ENCODE measurements around the gene COPG2. TPM values are rescaled to one million over a fixed set of nuclear protein-coding genes. Genes with fewer than 3 reads are reported as not detected.
"Not testable (repeated sequence)": the region's sequence is repeated elsewhere in the genome, so short reads cannot be mapped to it uniquely, and the experiment has no call there.

The COPG2 gene
- total RNA-seq, 1 donor from 2014 or later: 8.3 TPM

- DNase-seq (ENCODE audit: low read depth in 2 of 2): peak; percentile 83 to 91
Measured at GRCh38 chr7:130566168-130566897, 102.2 kb downstream of the COPG2 start.

DNA sequence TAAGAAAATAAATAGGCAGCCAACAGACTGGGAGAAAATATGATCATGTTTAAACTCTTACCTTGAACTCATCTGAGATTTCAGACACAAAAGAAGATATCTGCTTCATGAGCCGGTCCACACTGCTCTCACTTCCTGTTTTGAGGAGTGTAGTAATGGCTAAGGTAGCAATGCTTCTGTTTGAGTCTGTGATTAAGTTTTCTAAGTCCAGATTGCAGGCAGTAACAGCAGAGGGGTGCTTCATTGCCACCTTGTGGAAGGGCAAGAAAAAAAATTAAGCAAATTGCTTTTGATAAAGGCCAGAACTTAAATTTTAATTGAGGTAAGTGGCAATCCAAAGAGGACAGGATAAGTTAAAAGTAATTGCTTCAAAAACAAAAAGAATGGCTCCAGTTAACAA, 107.6 kb downstream of the COPG2 start:
- peak; percentile 44 to 48 for DNase-seq (ENCODE audit: low read depth in 2 of 2)

DNA sequence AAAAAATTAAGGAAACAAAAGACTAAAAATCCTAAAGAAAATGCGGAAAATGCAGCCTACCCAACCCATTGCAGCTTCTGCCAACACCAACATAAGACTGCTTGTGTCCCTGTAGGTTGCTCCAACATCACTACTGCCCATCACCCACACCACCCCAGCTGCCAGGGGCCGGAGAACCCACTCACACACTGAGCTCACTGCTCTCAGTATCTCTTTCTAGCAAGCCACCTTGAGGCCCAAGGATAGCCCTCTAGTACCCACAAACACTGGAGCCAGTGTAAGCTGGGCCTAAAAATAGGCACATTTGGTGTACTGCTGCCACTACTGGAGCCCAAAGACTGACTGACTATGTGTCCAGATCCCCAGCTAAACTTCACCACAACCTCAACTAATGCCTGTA, 109.4 kb downstream of the COPG2 start:
- DNase-seq (ENCODE audit: low read depth in 2 of 2): no peak

DNA sequence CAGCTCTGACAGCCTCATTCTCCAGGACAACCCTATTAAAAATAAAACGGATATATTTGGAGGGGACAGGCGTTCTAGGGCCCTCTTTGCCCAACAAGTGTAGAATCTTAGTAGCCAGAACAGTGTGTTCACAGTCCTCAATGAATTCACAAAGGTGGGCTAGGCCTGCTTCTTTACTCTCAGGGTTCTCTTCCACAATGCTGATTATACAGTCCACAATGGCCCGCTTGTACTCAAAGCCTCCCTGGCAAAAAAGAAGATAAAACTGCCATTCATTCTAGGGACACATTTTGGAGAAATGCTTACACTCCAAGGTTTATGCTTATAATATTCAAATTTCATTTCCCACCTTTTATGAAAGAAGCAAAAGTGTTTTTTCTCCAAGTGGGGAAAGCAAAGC, 114.1 kb downstream of the COPG2 start:
- no peak for DNase-seq (ENCODE audit: low read depth in 2 of 2)

DNA sequence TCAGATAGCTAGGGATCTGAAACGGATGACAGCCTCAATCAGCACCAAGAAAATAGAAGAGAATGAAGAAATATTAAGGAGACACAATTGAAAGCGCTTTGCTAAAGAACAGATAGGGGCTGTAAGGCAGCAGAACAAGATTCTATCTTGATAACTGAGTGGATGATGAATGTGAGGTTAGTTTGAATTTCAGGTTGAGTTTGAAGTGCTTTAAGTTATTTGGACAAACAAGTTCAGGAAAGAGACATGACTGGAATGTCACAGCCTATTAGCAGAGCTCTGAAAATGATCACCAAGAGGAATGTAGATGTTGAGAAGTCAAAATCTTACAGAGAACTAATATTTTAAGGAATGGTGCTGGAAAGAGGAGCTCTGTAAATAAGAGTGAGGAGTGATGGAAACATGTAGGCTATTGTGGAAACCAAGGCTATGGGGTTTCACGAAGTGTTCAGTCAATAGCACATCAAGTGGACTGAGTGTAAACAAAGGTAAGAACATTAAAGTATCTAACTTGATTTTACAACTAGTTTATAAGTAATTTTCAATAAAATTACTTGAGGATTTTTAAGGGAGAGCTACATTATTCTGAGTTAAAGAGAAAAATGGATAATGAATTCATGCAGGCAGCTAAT, 115.0 kb downstream of the COPG2 start:
- DNase-seq (ENCODE audit: low read depth in 2 of 2): no peak

DNA sequence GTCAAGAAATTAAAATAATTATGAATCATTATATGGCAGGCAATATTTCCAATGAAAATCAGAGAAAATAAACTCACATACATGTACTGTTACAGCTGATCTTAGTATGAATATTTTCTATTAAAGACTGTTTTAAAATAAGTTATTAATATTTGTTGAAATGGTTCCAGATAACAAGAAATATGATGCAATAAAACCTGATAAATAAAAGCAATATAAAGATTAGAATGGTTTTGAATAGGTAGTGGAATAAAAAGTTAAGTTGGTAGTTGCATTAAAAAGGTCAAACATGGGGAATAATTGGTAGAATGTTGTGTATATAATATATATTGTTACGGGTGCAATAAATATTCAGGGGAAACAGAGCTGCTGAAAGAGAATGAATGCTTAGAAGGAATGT, 124.2 kb downstream of the COPG2 start:
- no peak for DNase-seq (ENCODE audit: low read depth in 2 of 2)

DNA sequence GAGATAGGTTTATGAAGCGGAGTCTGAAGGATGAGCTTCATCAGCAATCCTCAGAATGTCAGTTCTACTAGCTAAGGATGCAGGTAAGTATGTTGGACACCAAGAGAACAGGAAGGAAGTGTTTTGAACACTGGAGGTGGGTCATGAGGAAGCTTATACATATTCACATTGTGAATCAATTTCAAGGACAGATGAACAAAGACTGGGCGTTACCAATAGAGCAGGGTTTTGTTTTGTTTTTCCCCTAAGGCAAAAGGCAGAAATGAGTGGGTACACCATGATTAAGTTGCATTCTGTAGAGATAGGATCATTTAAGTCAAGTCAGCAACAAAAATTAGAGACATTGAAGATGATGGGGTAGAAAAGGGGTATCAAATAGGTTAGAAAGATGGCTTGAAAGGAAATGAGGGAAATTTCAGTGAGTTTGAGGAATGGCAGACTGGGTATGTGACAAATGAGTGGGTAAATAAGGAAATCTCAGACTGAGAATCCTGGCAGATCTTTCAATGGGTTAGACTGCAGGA, 125.0 kb downstream of the COPG2 start:
- no peak for DNase-seq (ENCODE audit: low read depth in 2 of 2)

DNA sequence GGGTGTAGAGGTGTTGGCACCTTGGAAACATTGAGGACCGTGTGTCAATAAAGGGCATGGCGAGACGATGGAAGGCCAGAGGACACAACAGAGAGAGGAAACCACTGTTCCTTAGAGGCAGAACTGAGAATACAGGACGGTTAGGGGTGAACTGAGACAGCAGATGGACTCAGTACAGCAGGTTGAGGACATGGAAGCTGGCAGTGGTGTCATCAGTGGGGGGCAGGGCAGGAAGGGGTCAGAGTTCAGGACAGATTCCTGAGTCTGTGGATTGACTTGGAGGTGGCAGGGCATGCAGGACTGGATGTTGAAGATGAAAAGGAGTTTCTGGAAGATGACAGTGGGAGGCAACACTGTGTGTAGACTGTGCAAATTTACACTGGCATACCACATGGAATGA, 126.3 kb downstream of the COPG2 start:
- DNase-seq (ENCODE audit: low read depth in 2 of 2): not testable (repeated sequence)

- not testable (repeated sequence) for DNase-seq (ENCODE audit: low read depth in 2 of 2)
Measured at GRCh38 chr7:130541287-130541686, 127.3 kb downstream of the COPG2 start.

- peak in 1 of 2 donors; percentile 39 for DNase-seq (ENCODE audit: low read depth in 2 of 2)
Measured at GRCh38 chr7:130537894-130538293, 130.7 kb downstream of the COPG2 start.

DNA sequence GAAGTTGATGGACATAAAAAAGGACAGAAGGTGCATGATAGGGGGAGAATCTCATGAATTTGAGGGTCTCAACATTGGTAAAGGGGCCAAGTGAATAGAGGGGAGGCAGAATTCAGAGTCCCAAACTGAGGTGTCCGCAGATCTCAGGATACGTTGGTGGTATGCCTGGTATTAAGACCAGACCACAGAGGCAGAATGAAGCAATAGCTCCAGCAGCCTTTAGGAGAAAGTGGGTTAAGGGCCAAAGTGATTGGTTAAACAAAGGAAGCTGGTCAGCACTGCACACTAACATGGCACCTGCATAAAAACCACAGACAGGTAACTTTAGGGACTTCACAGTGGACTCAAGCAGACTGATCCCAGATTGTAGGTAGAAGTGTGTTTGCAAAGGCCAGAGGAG, 139.1 kb downstream of the COPG2 start:
- no peak for DNase-seq (ENCODE audit: low read depth in 2 of 2)

DNA sequence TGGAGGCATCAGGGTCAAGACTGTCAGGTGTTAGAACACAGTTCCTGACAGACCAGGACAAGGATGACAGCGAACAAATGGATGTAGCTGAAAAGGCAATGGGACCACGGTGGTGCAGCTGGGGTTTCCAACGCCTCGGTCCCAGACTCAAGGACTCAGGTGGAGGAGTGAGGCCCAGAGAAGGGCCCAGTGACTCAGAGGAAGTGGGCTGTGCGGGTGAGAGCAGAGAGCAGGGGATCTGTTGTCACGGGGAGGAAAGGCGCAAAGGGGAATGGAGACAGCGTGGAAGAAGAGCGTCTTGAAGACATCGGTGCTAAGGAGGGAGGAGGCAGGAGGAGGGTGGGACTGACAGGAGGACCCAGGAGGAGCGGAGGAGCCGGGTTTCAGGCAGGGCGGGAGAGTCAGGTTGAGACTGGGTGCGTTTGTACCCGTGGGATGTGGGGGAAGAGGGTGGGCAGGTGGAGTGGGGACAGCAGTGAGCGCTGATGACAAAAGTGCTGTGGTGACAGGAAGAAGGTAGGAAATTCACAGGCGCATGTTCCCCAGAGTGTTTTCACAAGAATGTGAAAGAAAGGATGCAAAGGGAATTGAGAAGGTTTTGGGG, 140.7 kb downstream of the COPG2 start:
- not testable (repeated sequence) for DNase-seq (ENCODE audit: low read depth in 2 of 2)

- DNase-seq (ENCODE audit: low read depth in 2 of 2): no peak
Measured at GRCh38 chr7:130524628-130525027, 143.9 kb downstream of the COPG2 start.

DNA sequence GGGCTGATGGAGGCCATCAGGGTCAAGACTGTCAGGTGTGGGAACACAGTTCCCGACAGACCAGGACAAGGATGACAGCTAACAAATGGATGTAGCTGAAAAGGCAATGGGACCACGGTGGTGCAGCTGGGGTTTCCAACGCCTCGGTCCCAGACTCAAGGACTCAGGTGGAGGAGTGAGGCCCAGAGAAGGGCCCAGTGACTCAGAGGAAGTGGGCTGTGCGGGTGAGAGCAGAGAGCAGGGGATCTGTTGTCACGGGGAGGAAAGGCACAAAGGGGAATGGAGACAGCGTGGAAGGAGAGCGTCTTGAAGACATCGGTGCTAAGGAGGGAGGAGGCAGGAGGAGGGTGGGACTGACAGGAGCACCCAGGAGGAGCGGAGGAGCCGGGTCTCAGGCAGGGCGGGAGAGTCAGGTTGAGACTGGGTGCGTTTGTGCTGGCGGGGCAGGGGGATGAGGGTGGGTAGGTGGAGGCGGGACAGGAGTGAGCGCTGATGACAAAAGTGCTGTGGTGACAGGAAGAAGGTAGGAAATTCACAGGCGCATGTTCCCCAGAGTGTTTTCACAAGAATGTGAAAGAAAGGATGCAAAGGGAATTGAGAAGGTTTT, 144.9 kb downstream of the COPG2 start:
- not testable (repeated sequence) for DNase-seq (ENCODE audit: low read depth in 2 of 2)

DNA sequence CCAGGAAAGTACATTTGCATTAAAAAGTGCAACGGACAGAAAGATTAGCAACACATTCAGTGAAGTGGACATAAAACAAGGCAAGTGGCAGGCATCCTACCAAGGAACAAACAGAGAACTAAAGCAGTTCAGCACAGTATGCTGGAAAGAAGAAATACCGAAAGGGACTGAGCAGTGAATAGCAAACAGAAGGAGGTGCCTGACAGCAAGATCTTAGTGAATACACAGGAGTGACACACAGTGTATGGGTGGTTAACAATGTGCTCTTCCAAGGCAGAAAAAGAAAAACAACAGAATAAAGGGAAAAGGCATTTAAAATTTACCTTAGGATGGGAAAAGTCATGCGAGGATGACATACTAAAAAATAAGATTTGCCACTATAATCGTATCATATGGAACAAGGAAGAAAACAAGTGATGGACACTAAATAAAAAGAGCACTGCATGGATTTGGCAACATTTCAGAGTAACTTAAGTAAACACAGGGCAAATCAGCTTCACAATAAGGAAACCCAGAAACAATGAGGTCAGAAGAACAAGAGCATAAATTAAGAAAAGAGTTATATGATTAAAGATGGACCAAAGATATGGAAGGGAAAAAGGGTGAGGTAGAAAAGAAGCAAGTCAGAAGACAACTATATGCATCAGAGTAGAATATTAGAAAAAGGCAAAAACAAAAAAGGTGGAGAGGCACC, 147.1 kb downstream of the COPG2 start:
- DNase-seq (ENCODE audit: low read depth in 2 of 2): peak in 1 of 2 donors; percentile 27

DNA sequence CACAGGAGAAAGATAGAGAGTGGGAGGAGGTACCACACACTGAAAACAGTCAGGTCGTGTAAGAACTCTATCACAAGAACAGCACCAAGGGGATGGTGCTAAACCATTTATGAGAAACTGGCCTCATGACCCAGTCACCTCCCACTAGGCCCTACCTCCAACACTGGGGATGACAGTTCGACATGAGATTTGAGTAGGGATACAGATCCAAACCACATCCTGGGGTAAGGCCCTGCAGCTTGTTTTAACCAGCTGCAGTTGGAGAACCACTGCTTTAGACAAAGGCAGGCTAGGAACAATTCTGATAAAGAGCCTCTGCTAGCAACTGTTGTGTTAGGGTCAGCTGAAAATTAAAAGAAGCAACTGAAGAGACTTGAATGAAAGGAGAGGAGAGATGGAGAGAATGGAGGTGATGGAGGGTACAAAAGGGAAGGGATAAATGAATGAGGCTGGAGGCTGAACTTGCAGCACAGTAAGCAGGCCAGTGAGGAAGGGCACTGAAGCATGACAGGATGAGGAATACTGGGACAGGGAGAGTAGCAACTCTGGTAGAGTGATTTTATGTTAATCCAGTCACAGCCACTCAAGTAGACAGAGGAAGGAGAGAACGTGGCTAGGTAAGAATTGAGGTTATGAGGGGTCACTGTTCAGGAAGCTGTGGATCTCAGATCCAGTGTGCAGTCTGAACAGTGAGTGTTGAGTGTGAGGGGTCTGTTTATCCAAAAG, 153.1 kb downstream of the COPG2 start:
- no peak for DNase-seq (ENCODE audit: low read depth in 2 of 2)

- DNase-seq (ENCODE audit: low read depth in 2 of 2): no peak
Measured at GRCh38 chr7:130513447-130513846, 155.1 kb downstream of the COPG2 start.

GRCh38 chr7:130512038-130512437, 156.5 kb downstream of the COPG2 start:
- not testable (repeated sequence) for DNase-seq (ENCODE audit: low read depth in 2 of 2)

DNA sequence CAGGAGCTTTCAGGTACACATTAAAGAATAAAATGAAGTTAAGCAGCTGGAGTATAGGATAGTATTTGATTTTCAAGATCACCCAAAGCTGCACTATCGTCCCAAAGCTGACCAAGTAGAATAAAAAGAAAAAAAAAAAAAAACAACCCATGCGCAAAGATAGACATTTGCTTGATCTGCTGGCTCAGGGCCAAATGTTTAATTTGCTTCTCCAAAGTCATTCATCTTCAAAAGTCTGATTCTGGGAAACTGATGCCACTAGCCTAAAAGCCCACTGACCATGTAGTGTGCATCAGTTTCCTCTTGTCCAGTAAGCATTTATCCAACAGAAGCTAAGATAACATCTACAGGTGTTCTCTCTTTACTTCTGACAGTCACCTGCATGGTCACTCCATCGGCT, 162.2 kb downstream of the COPG2 start:
- no peak for DNase-seq (ENCODE audit: low read depth in 2 of 2)

DNA sequence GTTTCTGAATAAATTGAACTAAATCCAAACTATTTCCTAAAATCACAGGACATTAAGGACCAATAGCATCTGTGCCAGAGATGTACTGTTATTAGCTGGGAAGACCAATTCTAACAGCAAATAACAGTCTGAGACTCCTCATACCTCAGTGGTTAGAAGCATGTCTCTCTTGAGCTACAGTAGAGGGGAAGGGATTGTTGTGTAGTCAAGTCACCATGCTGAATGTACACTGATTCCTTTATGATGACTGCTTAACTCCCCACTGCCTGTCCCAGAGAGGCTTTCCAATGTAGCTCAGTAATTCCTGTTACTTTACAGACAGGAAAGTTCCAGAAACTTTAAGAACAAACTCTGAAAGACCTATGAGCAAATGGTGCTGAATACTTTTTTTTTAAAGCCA, 162.8 kb downstream of the COPG2 start:
- no peak for DNase-seq (ENCODE audit: low read depth in 2 of 2)

DNA sequence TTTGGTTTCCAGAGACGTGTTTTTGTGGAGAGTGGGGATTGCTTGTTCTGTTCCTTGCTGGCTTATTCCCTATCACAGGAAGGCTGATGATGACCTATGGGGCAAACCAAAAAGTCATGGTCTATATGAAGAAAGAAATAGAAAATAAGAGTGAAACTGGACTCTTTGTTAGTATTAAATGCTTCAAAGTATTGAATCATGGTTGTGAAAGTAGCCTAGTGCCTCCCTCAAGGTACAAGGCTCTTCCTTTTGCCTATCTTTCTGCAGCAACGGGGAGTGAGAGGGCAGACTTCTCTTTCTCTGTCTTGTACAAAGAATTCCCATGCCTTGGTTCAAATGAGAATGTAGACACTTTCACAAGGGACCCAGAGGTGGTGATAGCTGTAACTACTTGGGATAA, 167.6 kb downstream of the COPG2 start:
- DNase-seq (ENCODE audit: low read depth in 2 of 2): no peak

Data from lung microvascular endothelial cell (primary cell).